SW 1271 (cell line): ENCODE measurements around the gene GPR146.

Source experiments
- DNase-seq, 2 experiments: peaks; one replicate each; lab custom pipeline; 2025; lab: John Stamatoyannopoulos, UW

The GPR146 gene

DNA sequence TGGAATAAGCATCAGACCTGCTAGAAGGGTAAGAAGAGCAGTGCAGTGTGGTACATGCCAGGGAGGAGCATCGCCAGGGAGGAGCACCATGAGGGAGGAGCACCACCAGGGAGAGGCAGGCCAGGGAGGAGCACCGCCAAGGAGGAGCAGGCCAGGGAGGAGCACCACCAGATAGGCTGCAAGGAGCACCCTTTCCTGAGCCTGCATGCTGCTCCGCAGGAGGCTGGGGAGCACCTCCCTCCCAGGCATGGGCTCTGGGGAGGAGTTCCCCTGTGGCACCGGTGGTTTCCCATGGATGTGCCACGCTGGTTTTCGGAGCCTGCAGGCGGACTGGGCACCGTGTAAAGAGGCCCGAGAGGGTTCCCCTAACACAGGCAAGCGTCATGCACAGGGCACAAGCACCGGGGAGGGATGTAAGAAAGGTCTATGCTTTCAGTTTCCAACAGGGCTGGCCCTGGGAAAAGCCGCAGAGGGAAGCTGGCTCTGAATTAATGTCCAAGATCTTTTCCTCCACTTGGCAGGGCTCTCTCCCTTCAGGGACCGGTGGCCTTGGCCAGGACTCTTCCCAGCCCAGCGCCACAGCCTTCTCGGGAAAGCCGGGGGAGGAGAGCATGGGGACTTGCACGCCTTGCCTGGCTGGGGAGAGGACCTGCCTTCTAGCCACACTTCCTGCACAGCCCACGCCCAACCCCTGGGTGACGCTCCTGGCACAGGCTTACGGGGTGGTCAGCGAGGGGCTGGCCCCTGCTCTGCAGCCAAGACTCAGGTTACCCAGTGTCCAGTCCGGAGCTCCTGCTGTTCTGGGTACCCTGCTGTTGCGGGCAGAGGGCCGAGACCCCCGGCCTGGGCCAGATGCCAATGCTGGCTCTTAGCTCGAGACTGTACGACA lies 32.1 kb downstream of the GPR146 start:
- DNase-seq: no peak

DNA sequence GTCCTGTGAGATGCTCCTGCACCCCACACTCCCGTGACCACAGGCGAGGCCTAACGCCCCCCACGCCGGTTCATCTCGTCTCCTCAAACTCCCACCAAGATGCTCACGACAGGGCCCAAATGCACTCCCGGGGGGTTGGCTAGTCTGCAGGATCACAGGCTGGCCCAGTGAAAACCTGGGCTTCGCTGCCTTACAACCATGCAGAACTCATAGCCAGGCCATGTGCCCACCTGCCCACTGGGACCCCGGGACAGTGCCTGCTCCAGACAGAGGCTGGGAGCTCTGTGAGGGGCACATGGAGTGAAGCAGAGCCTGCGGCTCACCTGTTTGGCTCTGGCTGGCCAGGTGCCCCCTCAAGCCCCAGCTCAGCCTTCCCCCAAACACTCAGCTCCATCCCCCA lies 34.2 kb downstream of the GPR146 start:
- DNase-seq: no peak

DNA sequence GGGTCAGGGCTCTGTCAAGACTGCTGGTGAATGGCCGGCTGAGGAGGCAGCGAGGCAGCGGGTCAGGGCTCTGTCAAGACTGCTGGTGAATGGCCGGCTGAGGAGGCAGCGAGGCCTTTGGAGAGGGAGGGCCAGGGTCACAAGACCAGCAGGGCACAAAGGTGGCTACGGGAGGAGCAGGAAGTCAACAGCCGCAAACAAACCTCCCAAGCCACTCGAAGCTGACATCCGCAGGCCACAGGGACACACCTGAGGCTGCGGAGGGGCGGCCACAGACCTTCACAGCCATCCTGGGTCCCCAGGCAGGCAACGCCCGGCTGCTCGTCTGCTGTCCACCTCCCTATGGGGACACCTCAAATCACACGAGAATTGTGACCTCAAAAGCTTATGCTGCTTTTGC lies 34.6 kb downstream of the GPR146 start:
- DNase-seq: no peak

DNA sequence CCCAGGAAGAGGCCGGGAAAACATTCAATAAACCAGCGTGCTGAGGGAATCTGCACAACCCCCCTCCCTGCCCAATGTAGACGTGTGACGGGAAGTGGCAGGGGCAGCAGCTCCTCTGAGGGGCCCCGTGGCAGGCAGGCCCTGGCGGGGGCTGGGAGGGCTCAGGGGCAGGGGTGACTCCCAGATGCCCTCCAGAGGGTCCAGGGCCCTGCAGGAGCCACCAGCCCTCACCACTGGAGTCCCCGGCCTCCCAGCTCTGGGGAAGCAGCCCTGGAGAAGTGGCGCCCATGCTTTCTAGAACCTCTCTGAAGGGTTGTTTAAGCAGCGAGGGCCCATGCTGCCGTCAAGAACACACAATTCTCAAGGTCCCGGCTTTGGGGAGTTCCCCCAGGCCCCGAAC lies 35.2 kb downstream of the GPR146 start:
- DNase-seq: no peak

DNA sequence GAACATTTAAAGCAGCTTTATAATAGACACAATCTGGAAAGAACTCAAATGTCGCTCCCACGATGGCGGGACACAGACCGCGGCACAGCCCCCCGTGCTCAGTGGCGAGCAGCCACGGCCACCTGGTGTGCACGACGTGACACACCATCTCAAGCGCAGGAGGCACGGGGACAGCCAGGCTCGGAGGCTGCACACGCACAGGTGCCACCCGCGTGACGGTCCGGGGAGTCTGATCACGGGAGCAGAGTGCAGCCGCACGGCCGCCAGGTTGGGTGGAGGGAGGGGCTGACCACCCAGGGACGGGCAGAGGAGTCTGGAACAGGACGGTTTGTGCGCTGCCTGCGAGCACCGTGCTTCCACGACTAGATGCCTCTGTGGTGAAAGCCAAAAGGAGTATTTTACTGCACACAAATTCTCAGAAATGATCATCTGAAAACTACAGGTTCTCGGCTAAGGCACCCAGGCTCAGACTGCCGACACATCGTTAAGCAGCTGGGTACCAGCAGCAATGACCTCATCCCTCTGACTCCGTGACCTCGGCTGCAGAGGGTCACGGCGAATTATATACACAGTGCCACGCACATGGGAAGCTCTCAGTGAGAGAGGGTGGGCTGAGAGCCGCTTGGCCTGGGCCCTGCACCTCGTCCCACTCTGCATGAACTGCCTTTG lies 36.0 kb downstream of the GPR146 start:
- DNase-seq: no peak

DNA sequence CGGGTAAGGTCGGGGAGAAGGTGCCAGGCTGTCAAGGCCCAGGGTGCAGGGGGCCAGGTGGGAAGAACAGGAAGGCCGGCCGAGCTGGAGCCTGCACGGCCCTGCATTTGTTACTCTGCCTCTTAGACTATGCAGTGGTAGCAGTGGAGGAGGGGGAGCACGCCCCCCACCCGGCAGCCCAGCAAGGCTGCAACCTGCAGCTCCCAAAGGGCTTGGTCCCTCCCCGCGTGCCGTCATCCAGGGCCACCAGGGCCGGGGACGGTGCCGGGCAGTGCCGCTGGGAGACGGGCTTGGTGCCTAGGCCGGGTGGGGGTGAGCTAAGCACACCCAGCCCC lies 36.5 kb downstream of the GPR146 start:
- no peak for DNase-seq

DNA sequence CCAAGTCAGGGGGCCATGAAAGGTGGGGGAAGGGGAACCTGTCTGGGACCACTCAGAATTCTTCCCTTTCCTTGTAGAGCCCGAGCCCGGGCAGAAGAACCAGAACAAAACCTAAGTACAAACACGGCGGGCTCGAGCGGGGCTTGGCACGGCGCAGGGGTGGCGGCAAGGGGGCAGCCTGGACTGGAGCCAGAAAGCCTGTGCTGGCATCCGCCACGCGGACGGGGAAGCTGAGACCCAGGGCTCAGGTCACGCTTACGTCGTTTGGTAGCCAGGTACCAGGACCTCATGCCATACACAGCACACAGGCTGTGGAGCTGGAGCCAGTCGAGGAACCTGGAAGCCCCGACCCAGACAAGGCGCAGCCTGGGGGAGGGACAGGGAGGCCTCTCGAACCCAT lies 37.0 kb downstream of the GPR146 start:
- no peak for DNase-seq

DNA sequence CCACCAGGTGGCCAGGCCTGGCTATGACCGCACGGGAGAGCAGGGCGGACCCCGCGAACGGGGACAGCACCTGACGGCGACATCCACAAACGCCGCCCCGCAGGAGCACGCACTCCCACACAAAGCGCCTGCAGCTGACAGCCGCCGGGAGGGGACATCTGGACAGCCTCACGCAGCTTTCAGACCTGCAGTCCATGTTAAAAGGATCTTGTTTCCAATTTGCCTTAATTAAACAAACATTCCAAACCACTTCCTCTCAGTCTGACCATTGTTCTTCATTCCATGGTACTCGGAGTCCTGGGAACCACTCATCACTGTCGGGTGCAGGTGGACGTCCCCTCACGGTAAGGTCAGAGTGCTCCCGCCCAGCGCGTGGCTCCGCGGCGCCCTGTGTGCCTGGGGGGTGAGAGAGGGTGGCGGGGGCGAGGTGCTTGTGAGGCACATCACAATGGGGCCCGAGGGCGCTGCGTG lies 37.6 kb downstream of the GPR146 start:
- no peak for DNase-seq

DNA sequence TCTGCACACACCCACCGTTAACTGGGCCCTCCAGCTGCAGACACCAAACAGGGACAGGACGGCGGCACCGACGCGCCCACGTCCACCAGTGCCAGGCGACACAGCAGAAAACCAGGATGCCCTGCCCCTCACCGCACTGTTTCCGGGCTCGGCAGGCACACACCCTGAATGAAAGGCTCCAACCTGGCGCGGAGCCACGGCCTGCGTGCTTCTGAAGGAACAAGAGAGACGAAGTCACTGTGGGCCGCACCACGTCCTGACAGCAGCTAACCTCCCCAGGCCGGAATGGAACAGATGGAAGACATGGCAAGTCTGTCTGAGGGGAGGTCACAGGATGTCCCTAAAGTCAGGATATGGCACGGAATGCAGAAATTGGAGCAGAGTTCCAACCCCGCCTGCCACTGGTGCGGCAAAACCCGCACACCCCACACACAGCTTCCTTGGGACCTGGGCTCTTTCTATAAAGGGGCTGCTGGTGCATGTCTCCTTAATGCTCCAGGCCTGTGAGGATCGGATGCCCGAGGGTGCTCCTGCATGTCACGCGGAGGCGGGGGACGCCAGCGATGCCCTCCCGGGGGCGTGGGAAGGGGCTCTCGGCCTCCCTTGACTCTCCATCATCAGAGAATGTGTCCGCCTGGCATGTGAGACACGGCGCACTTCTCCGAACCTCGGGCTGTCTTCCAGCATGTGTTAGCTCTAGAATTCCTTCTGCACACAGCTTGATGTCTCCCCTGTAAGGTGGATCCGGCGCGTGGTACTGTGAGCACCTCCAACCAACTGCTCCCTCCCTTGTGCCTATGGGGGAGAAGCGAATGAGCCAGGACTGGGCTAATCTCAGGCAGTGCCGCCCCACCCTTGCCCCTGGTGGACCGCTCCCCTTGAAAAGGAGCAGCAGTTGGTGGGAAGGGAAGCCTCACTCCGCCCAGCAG lies 39.6 kb downstream of the GPR146 start:
- no peak for DNase-seq

DNA sequence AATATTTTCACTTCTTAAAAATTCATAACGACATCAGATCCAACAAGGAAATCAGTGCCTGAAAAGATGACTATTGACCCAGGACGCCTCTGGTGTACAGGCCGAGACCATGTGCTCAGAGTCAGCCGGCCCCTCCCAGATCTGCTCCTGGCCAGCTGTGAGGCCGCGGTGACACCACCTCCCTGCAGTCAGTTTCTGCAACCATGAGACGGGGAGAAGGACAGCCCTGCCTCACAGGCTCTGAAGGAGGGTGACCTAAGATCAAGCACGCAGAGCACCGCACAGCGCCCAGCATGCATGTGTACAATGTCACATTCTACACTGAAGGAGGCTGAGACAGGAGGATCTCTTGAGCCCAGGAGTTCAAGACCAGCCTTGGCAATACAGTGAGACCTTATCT lies 40.9 kb downstream of the GPR146 start:
- no peak for DNase-seq

DNA sequence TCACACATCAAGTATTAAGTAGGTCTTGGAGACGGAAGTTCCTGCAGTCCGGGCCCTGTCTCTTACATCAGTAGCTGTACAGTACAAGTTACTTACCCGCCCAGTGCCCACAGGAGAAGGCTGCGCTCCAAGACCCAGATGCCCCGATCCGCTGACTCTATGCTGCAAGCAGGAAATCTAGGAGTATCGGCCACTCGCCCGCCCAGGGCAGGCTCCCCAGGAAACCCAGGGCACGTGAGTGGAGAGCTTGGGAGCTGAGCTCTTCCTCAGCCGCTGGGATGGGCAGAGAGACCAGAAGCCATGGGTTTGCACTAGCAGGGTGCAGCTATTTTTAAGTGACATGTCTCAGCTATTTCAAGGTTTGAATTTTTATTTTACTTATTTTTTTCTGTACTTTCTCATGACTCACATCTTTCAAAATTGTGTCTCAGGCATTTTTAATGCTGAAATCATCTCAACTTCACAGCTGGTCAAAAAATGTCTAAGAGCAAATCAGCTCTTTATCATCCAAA lies 41.6 kb downstream of the GPR146 start:
- DNase-seq: no peak

DNA sequence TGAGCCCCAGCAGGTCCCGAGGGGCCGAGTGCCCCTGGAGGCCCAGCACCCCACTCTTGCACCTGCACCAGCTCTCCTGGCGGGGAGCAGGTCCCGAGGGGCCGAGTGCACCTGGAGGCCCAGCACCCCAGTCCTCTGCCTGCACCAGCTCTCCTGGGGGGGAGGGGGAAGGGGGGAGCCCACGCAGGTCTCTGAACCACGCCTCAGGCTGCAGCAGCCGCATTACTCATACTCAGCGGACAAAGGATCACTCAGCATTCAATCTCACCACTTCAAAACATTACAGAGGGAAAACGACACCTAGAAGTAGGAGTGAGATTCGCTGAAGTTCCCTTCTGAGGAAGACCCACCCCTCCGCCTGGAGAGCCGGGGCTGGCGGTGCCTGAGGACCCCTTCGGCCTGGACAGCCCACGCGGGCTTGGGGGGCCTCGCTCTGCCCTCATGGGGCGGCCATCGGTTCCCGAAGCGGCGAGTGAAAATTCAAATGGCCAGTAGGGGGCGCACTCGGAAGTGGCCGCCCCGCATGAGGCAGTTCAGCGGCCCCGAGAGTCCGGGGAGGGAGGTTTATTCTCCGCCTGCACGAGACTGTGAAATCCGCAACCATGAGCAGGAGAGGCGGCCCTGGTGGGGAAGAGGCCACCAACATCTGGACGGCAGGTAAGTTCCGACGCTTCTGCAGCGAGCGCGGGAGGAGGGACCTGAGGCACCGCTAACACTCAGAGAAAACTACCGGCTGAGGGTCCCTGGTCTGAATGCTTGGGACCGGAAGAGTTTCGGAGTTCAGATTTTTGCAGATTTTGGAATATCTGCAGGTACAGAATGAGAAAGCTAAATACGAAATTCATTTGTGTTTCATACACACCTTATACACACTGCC lies 42.5 kb downstream of the GPR146 start:
- DNase-seq: peak in 1 of 2 experiments; percentile 46

DNA sequence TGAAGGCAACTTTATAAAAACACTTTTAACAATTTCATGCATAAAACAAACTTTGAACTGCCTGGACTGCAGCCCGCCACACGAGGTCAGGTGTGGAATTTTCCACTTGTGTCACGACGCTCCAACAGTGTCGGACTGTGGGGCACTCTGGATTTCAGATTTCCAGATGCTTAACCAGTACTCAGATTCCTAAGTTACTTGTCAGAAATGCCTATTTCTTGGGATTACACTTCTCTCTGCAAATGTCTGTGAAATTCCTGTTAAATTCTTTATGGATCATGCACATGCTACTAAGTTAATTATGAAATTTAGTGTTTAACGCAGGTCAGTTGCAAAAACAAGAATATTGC lies 43.1 kb downstream of the GPR146 start:
- no peak for DNase-seq

DNA sequence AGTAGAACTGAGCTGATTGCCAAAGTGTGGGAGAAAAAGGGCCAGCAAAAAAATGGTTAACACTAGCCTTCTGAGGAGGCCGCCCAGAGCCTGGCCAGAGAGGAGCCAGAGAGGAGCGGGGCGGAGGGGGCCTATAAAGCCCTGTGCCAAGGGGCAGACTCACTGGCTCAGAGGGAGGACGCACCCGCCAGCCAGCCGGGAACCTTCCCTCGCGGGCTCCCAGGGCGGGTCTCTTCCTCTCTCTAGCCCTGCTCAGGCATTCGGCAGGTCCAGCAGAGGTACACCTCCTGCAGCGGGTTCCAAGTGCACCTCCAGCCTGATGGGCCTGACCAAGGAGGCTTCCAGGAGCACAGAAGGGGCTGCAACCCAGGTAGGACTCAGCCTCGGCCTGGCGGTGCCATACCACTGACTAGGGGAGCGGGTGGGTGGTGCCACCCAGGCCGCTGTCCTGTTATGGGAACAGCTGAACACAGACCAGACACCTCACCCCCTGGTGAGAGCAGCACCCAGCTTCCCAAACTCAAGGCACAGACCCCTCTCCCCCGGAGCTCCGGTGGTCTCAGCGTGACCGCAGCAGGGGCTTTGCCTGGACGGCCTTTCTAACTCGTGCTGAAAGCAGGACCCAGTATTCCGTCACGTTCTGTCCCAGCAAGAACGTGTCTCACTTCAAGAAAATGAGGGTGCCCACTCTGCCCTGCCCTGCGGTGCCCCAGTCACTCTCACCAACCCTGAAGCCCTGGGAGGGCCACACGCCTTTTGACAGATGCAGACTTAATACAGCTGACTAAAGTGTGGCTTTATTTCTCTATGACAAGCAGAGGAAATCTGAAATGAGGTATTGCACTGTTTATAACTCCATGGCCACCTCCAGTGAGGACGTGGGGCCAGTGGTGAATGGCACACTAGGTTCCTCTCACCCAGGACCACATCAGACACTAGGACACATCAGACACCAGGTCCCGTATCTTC lies 43.9 kb downstream of the GPR146 start, which contains the start of gene GPER1:
TSS of gene GPER1 (plus strand) at position 162 of the 969 bp plus-strand sequence. CDS start 3,616 bp downstream, outside the sequence.
- no peak for DNase-seq

DNA sequence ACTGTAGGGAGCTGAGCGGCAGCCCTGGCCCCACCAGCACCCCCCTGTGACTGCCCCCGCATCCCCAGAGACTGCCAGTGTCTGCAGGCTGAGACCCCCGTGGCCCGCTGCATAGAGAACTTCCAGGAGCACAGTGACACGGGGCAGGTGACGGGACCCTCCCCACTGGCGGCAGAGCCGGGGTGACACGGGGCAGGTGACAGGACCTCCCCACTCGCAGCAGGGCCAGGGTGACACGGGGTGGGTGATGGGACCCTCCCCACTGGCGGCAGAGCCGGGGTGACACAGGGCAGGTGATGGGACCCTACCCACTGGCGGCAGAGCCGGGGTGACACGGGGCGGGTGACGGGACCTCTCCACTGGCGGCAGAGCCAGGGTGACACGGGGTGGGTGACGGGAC lies 45.9 kb downstream of the GPR146 start:
- no peak for DNase-seq

DNA sequence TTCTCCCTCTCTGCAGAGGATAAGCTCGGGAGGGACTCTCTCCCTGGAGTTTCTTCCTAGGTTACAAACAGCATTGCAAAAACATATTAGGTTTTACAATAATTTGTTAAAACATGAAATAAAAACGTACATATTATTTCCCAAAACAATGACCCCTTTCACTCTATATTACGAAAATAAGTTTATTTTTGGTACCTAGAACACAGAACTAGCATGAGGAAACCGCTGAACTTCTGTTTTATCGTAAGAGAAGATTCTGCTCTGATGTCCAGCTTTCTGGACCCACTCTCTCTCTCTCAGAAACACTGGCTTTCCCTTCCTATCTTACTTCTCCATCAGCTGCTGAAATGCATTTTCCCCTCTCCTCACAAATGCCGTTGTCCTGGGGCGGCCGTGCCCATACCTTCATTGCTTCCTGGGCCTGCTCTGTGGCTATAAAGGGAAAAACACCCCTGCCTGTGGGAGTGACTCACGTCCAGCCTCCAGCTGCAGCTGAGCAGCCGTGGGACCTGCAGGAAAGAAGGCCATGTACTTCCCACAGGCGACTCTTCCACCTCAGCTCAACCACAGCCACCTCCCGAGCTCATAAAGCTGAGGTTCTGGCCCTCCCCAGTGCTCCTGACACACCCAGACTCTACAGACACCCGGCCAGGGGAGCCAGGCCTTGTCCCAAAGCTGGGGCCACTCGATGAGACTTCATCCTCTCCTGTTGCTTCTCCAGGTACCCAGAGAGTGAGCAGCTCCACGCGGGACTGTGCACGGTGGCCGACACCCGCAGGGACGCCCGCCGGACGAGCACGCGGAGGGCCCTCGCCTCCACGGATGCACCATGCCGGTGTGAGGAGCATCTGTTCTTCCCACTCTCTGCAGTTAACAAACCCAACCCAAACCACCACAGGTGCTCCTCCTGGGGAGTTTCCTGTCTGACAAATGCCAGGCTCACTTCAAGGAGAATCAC lies 46.6 kb downstream of the GPR146 start:
- no peak for DNase-seq

DNA sequence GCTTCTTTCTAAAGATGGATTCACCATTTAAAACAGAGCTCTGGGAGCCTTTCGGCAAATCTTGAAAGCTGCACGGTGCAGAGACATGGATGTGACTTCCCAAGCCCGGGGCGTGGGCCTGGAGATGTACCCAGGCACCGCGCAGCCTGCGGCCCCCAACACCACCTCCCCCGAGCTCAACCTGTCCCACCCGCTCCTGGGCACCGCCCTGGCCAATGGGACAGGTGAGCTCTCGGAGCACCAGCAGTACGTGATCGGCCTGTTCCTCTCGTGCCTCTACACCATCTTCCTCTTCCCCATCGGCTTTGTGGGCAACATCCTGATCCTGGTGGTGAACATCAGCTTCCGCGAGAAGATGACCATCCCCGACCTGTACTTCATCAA lies 47.3 kb downstream of the GPR146 start:
- no peak for DNase-seq

DNA sequence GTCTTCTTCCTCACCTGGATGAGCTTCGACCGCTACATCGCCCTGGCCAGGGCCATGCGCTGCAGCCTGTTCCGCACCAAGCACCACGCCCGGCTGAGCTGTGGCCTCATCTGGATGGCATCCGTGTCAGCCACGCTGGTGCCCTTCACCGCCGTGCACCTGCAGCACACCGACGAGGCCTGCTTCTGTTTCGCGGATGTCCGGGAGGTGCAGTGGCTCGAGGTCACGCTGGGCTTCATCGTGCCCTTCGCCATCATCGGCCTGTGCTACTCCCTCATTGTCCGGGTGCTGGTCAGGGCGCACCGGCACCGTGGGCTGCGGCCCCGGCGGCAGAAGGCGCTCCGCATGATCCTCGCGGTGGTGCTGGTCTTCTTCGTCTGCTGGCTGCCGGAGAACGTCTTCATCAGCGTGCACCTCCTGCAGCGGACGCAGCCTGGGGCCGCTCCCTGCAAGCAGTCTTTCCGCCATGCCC lies 47.9 kb downstream of the GPR146 start:
- DNase-seq: no peak
